Muscle of leg (tissue), 11 donors: ENCODE results near the gene PAXX. TPM values are rescaled to one million over a fixed set of nuclear protein-coding genes. Genes with fewer than 3 reads are reported as not detected.

Experiments used
- DNase-seq: peaks from one replicate; pipeline ENCODE4 v3.0.0; 2013
- H3K27ac ChIP-seq: one replicate; pipeline ENCODE4 v1.5.1; 2013; ENCODE audit warnings: mild to moderate bottlenecking, low read length, control low read depth
- H3K27me3 ChIP-seq: one replicate; pipeline ENCODE4 v1.6.1; 2013; ENCODE audit warnings: low read length; ENCODE audit not compliant: control insufficient read depth, insufficient read depth
- H3K36me3 ChIP-seq: one replicate; pipeline ENCODE4 v1.6.1; 2013; ENCODE audit warnings: low read length; ENCODE audit not compliant: control insufficient read depth, insufficient read depth
- H3K4me1 ChIP-seq: one replicate; pipeline ENCODE4 v1.6.1; 2013; ENCODE audit warnings: low read length; ENCODE audit not compliant: control insufficient read depth, insufficient read depth
- H3K4me3 ChIP-seq: one replicate; pipeline ENCODE4 v1.5.1; 2013; ENCODE audit warnings: low read length, control low read depth
- H3K9me3 ChIP-seq: replicated peaks from 2 replicates; pipeline ENCODE4 v1.6.1; 2013; ENCODE audit warnings: low read depth, low read length; ENCODE audit not compliant: control insufficient read depth
- WGBS: methylation state at CpG from one replicate; pipeline ENCODE4 v1.1.5; 2013; ENCODE audit warnings: missing lambda C conversion rate; ENCODE audit not compliant: insufficient coverage; 5-methylcytosine and 5-hydroxymethylcytosine counted together
- polyA plus RNA-seq, 8 donors: library from polyadenylated mRNA; unstranded; fragments of 120-200 nt; gene quantifications; one replicate each; pipeline versions ENCODE4 v1.2.1 to v1.2.3, GENCODE V29; 2013; ENCODE audit warnings: inconsistent platforms in 1 of 8, low replicate concordance in 1 of 8; ENCODE audit not compliant: insufficient read length in 8 of 8, insufficient read depth in 1 of 8
- total RNA-seq: library from RNA; stranded (reverse); fragments of 120-200 nt; gene quantifications from one replicate; pipeline ENCODE4 v1.2.4, GENCODE V29; 2013

PAXX gene
- total and polyA plus RNA-seq, 9 donors: 19.1 to 31.7 (median 27.0) TPM

GRCh38 chr9:137009938-137010732 lies 17.9 kb downstream of the PAXX start:
- Histone ChIP-seq H3K27me3 (no peaks in the 10 kb centered on the region), H3K4me3 (no peak overlapping the region), H3K4me1 (peaks cover 22% of the 10 kb centered on the region), H3K27ac (no peak overlapping the region), H3K36me3 (peaks cover 30% of the 10 kb centered on the region), H3K9me3 (no peaks in the 10 kb centered on the region)
- 92% methylated on average over 47 of the region's 49 CpGs for whole genome bisulfite sequencing
- no peak for DNase-seq

DNA sequence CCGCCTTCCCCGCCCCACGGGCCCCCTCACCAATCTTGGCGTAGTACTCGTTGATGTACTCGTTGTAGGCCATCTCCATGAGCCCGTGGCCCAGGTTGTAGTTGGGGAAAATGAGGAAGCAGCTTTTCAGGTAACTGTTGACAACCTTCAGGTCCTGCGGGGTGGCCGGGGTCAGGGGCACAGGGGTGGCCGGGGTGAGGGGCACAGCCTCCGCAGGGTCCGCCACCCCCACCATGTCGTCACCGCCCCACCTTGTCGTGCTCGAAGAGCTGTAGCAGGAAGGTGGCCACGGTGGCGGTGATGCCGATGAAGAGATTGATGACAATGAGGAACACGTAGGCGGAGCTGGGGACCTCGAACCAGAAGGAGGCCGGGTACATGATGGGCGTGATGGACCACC lies 18.9 kb downstream of the PAXX start:
- DNase-seq: no peak
- Histone ChIP-seq H3K27ac (no peak overlapping the region), H3K36me3 (peaks cover 36% of the 10 kb centered on the region), H3K9me3 (no peaks in the 10 kb centered on the region), H3K4me3 (no peak overlapping the region), H3K4me1 (peaks cover 21% of the 10 kb centered on the region), H3K27me3 (no peaks in the 10 kb centered on the region)
- WGBS: 93% methylated on average over 24 of the region's 24 CpGs

DNA sequence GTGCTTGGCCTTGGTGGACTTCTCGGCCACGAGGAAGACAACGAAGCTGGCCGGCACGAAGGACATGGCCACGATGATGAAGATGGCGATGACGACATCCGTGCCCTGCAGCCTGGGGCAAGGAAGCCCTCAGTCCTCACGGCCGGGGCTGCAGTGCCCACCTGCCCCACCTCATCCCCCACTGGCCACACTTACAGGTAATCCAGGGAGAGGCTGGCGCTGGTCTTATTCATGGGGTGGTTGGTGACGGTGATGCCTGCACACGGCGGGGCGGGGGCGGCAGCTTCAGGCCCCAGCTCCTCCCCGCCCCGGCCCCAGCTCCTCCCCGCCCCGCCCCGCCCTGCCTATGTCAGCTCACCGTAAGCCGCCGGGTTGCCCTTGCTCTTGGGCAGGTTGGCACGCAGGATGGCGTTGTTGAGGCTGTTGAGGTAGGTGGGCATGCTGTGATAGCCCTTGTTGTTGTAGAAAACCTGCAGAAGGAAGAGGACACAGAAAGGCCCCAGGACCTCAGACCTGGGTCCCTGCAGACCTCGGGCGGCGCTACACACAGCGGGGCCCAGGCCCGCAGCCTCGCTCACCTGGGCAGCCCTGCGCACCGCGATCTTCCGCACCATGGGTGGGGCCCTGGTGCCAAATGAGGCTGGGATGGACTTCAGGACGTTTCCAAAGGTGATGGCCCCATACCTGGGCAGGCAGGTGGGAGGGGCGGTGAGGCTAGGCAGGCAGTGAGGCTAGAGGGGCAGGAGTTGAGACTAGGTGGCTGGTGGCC lies 19.9 kb downstream of the PAXX start:
- Histone ChIP-seq H3K36me3 (peaks cover 45% of the 10 kb centered on the region), H3K4me1 (peaks cover 13% of the 10 kb centered on the region), H3K4me3 (no peak overlapping the region), H3K9me3 (no peaks in the 10 kb centered on the region), H3K27ac (no peak overlapping the region), H3K27me3 (no peaks in the 10 kb centered on the region)
- WGBS: 90% methylated on average over 29 of the region's 39 CpGs
- no peak for DNase-seq

- H3K4me1 ChIP-seq: peaks cover 5% of the 10 kb centered on the region
- H3K27ac ChIP-seq: no peak overlapping the region
- H3K9me3 ChIP-seq: no peaks in the 10 kb centered on the region
- no peak overlapping the region for H3K4me3 ChIP-seq
- peaks cover 50% of the 10 kb centered on the region for H3K36me3 ChIP-seq
- WGBS: 81% methylated on average over 52 of the region's 67 CpGs
- no peak for DNase-seq
- H3K27me3 ChIP-seq: no peaks in the 10 kb centered on the region
Observed at GRCh38 chr9:137012694-137013570, 20.7 kb downstream of the PAXX start.

DNA sequence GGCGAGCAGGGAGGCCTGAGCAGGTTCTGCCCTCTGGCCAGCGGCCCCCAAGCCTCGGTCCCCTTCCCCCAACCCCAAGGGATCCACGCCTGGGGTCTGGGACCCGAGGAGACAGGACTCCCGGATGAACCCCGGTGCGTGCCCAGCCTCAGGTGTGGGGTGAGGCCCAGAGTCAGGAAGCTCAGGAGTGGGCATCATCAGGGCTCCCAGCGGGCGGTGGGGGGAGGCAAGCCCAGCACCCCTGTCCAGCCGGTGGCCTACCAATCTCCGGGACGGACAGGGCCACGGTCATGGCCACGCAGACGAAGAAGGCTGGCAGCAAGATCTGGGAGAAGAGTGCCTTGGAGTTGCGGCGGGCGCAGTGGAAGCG lies 21.3 kb downstream of the PAXX start:
- DNase-seq: no peak
- Histone ChIP-seq H3K4me3 (no peak overlapping the region), H3K27ac (no peak overlapping the region), H3K9me3 (no peaks in the 10 kb centered on the region), H3K27me3 (no peaks in the 10 kb centered on the region), H3K4me1 (no peaks in the 10 kb centered on the region), H3K36me3 (peaks cover 50% of the 10 kb centered on the region)
- WGBS: 95% methylated on average over 15 of the region's 20 CpGs

GRCh38 chr9:137014166-137014565 lies 21.9 kb downstream of the PAXX start:
- Histone ChIP-seq H3K27ac (no peak overlapping the region), H3K4me3 (no peak overlapping the region), H3K36me3 (peaks cover 50% of the 10 kb centered on the region), H3K4me1 (no peaks in the 10 kb centered on the region), H3K9me3 (no peaks in the 10 kb centered on the region), H3K27me3 (no peaks in the 10 kb centered on the region)
- WGBS: 86% methylated on average over 20 of the region's 23 CpGs
- DNase-seq: no peak

- WGBS: 88% methylated on average over 31 of the region's 36 CpGs
- H3K4me1 ChIP-seq: no peaks in the 10 kb centered on the region
- H3K27me3 ChIP-seq: no peaks in the 10 kb centered on the region
- DNase-seq: no peak
- H3K27ac ChIP-seq: no peak overlapping the region
- no peak overlapping the region for H3K4me3 ChIP-seq
- no peaks in the 10 kb centered on the region for H3K9me3 ChIP-seq
- H3K36me3 ChIP-seq: peaks cover 46% of the 10 kb centered on the region
Observed at GRCh38 chr9:137014776-137015539, 22.7 kb downstream of the PAXX start.

DNA sequence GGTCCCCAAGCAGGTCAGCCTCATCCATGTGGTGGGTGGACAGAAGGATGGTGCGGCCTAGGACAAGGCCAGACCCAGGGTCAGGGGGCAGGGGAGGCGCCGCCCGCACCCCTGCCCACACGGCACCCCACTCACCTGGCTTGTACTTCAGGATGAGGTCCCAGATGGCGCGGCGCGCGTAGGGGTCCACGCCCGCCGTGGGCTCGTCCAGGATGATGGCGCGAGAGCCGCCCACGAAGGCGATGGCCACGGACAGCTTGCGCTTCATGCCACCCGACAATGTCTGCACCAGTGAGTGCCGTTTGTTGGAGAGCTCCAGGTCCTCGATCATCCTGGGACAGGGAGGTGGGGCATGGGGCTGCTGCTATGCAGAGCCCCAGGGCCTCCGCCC lies 23.3 kb downstream of the PAXX start:
- Histone ChIP-seq H3K36me3 (peaks cover 49% of the 10 kb centered on the region), H3K9me3 (no peaks in the 10 kb centered on the region), H3K4me3 (no peak overlapping the region), H3K4me1 (no peaks in the 10 kb centered on the region), H3K27me3 (no peaks in the 10 kb centered on the region), H3K27ac (no peak overlapping the region)
- no peak for DNase-seq
- WGBS: 98% methylated on average over 22 of the region's 25 CpGs

DNA sequence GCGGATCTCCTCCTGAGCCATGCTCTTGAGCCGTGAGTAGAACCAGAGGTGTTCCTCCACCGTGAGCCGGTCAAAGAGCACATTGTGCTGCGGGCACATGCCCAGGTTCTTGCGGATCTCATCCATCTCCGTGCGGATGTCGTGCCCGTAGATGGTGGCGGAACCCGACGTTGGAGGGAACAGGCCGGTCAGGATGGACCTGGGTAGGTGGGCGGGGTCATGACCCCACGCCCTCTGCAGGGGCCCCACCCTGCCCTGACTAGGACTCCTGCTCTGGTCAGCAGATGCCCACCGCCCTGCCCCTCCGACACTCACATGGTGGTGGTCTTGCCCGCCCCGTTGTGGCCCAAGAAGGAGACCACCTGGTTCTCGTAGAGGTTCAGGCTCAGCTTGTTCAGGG lies 23.8 kb downstream of the PAXX start:
- Histone ChIP-seq H3K9me3 (no peaks in the 10 kb centered on the region), H3K4me3 (no peak overlapping the region), H3K27ac (no peak overlapping the region), H3K4me1 (no peaks in the 10 kb centered on the region), H3K27me3 (no peaks in the 10 kb centered on the region), H3K36me3 (peaks cover 47% of the 10 kb centered on the region)
- DNase-seq: no peak
- WGBS: 95% methylated on average over 20 of the region's 21 CpGs
